HEK293T (cell line): ENCODE results near the gene SCTR.

Source experiments
- ARNT ChIP-seq: fragments of 450-650 bp; IDR thresholded peaks from 2 replicates; pipeline ENCODE4 v1.6.1; 2017; ENCODE audit warnings: mild to moderate bottlenecking
- ELF4 ChIP-seq: fragments of 450-650 bp; IDR thresholded peaks from 2 replicates; pipeline ENCODE4 v1.6.1; 2017; ENCODE audit warnings: antibody characterized with exemption
- FOXA1 ChIP-seq: fragments of 450-650 bp; IDR thresholded peaks from 2 replicates; pipeline ENCODE4 v1.6.1; 2016; ENCODE audit warnings: mild to moderate bottlenecking
- FOXM1 ChIP-seq: fragments of 450-650 bp; IDR thresholded peaks from 2 replicates; pipeline ENCODE4 v1.6.1; 2017; ENCODE audit warnings: mild to moderate bottlenecking, borderline replicate concordance
- HDGF ChIP-seq: fragments of 450-650 bp; IDR thresholded peaks from 2 replicates; pipeline ENCODE4 v1.6.1; 2017; ENCODE audit warnings: antibody characterized with exemption, borderline replicate concordance
- LEF1 ChIP-seq: fragments of 450-650 bp; IDR thresholded peaks from 2 replicates; pipeline ENCODE4 v1.6.1; 2017; ENCODE audit warnings: mild to moderate bottlenecking, borderline replicate concordance
- PKNOX1 ChIP-seq: fragments of 450-650 bp; IDR thresholded peaks from 2 replicates; pipeline ENCODE4 v1.6.1; 2016
- SP1 ChIP-seq: fragments of 450-650 bp; IDR thresholded peaks from 2 replicates; pipeline ENCODE4 v1.6.1; 2017
- TARDBP ChIP-seq: fragments of 450-650 bp; IDR thresholded peaks from 2 replicates; pipeline ENCODE4 v1.6.1; 2016
- ZNF384 ChIP-seq: fragments of 450-650 bp; IDR thresholded peaks from 2 replicates; pipeline ENCODE4 v1.6.1; 2016

- TF ChIP-seq PKNOX1 (no peak), FOXM1 (no peak), ARNT (no peak), SP1 (no peak), ELF4 (no peak), ZNF384 (no peak), FOXA1 (no peak), LEF1 (no peak), TARDBP (no peak), HDGF (no peak)
Measured at GRCh38 chr2:119397196-119397595, 127.1 kb downstream of the SCTR start.
